ENCODE data around the gene FAM222B.

Gene FAM222B

DNA sequence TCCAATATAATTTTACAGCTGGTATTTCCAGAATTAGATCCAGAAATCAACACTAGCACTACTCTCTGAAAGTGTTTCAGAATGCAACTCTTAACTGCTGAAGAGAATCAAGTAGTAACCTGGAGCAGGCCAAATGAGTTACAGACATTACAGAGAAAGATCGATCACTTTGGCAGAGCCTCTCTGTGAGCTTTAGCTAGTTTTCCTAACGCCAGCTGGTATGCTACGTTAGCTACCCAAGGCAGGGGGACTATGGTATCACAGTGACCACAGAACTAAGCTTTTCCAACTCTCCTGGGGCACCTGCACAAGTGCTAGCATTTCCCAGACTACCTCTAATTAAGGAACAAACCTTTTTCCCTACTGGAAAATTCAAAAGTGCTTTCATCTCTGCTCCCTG lies 68.4 kb downstream of the FAM222B start:
- CTCF ChIA-PET, result interaction anchor here (0.6 to 7.1 kb wide), 15 partner anchors 11 to 518 kb away, joined by 3 to 98 read pairs (median 5); partner anchors contain the start of genes DHRS13, FLOT2 and TLCD1
- TF ChIP-seq SALL2 (tag by site-specific recombination; IDR thresholded peaks at IDR 0.05; ENCODE audit: borderline replicate concordance), result no peak
- peak; percentile 65; the same call in 1 of the 2 replicates for TF ChIP-seq MZF1 (tag by site-specific recombination; IDR thresholded peaks at IDR 0.05; ENCODE audit: borderline replicate concordance)
- no peak for TF ChIP-seq ZNF175 (tag by site-specific recombination; IDR thresholded peaks at IDR 0.05)
- no peak for TF ChIP-seq ZNF585B (tag by site-specific recombination; IDR thresholded peaks at IDR 0.05)
- TF ChIP-seq ZNF580 (tag by site-specific recombination; IDR thresholded peaks at IDR 0.05), result no peak
- no peak for TF ChIP-seq HOXD13 (CRISPR knock-in tag; IDR thresholded peaks at IDR 0.05; ENCODE audit: borderline replicate concordance)
- TF ChIP-seq ZNF677 (tag by site-specific recombination; IDR thresholded peaks at IDR 0.05), result no peak
- TF ChIP-seq, protein P1, sequence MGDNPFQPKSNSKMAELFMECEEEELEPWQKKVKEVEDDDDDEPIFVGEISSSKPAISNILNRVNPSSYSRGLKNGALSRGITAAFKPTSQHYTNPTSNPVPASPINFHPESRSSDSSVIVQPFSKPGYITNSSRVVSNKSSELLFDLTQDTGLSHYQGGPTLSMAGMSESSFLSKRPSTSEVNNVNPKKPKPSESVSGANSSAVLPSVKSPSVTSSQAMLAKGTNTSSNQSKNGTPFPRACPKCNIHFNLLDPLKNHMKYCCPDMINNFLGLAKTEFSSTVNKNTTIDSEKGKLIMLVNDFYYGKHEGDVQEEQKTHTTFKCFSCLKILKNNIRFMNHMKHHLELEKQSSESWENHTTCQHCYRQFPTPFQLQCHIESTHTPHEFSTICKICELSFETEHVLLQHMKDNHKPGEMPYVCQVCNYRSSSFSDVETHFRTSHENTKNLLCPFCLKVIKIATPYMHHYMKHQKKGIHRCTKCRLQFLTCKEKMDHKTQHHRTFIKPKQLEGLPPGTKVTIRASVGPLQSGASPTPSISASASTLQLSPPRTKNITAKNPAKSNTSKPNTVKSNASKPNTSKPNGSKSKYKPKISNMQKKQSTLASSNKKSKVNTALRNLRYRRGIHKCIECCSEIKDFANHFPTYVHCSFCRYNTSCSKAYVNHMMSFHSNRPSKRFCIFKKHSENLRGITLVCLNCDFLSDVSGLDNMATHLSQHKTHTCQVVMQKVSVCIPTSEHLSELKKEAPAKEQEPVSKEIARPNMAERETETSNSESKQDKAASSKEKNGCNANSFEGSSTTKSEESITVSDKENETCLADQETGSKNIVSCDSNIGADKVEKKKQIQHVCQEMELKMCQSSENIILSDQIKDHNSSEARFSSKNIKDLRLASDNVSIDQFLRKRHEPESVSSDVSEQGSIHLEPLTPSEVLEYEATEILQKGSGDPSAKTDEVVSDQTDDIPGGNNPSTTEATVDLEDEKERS (tag by site-specific recombination; IDR thresholded peaks at IDR 0.05), result no peak

GRCh38 chr17:28773736-28774135 lies 68.9 kb downstream of the FAM222B start:
- Histone ChIP-seq H3K4me3 (ENCODE audit: low read depth, low read length) (no peak overlapping the region), H3K27ac (ENCODE audit: extremely low read depth, low read depth, low read length) (no peak overlapping the region), H3K9me3 (ENCODE audit: control insufficient read depth, insufficient read depth, low read depth, low read length) (no peaks in the 10 kb centered on the region), H3K4me1 (ENCODE audit: control insufficient read depth, insufficient read depth, low read length) (0 out of 2 replicates have a peak, but pooled peaks cover 4% of the 10 kb centered on the region), H3K36me3 (ENCODE audit: control insufficient read depth in 2 of 2, insufficient read depth in 1 of 2, low read length in 2 of 2) (no peaks in the 10 kb centered on the region; a peak in 1 of 3 replicates)
- POLR2A ChIA-PET, result interaction anchor here (0.6 to 0.7 kb wide), 3 partner anchors 85 to 511 kb away, joined by 3 to 5 read pairs (median 3); no protein-coding TSS in a partner anchor
- CTCF ChIA-PET, result interaction anchor here (0.6 to 7.1 kb wide), 14 partner anchors 10 to 143 kb away, joined by 3 to 98 read pairs (median 5); partner anchors contain the start of genes DHRS13, FLOT2 and TLCD1
- TF ChIP-seq YY2 (tag by site-specific recombination; IDR thresholded peaks at IDR 0.05), result no peak
- peak; percentile 33; the same call in 1 of the 2 replicates for TF ChIP-seq ZBTB17 (tag by site-specific recombination; IDR thresholded peaks at IDR 0.05)

More for the DNA sequence above, 68.4 kb downstream of the FAM222B start:
- H3K27ac ChIP-seq (ENCODE audit: extremely low read depth, low read depth, low read length), result no peak overlapping the region; the same call in 1 of the 2 replicates
- H3K4me1 ChIP-seq (ENCODE audit: control insufficient read depth, insufficient read depth, low read length), result 0 out of 2 replicates have a peak, but pooled peaks cover 4% of the 10 kb centered on the region
- POLR2A ChIA-PET, result interaction anchor here (0.6 to 0.7 kb wide), 3 partner anchors 19 to 511 kb away, joined by 3 to 4 read pairs (median 3); no protein-coding TSS in a partner anchor
- H3K4me3 ChIP-seq (ENCODE audit: low read depth, low read length), result no peak overlapping the region
- no peaks in the 10 kb centered on the region for H3K9me3 ChIP-seq (ENCODE audit: control insufficient read depth, insufficient read depth, low read depth, low read length)
- H3K36me3 ChIP-seq (ENCODE audit: control insufficient read depth in 2 of 2, insufficient read depth in 1 of 2, low read length in 2 of 2), result no peaks in the 10 kb centered on the region; a peak in 1 of 3 replicates

DNA sequence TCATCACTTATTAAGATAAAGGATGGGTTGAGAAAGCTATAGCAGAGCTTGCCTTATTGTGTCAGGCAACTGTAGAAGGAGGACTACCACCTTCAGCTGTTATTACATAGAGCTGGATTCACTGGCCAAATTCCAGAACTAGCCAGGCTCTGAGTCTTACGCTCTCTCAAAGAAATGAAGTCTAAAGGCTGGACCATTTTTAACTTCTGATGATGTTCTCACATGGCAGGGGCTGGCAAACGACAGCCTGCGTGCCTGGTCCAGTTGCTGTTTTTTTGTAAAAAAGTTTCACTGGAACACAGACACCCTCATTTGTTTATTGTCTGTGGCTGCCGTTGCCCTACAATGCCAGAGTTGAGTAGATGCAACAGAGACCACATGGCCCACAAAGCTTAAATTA lies 77.6 kb downstream of the FAM222B start:
- CTCF ChIA-PET, result interaction anchor here (0.6 to 7.6 kb wide), 26 partner anchors 9 to 352 kb away, joined by 3 to 175 read pairs (median 14); partner anchors contain the start of genes DHRS13, FAM222B, FLOT2 and NEK8
- Histone ChIP-seq H3K27ac (ENCODE audit: extremely low read depth, low read depth, low read length) (no peak overlapping the region), H3K36me3 (ENCODE audit: control insufficient read depth in 2 of 2, insufficient read depth in 1 of 2, low read length in 2 of 2) (peaks cover 17 to 44% of the 10 kb centered on the region in 2 experiments), H3K4me1 (ENCODE audit: control insufficient read depth, insufficient read depth, low read length) (no peaks in the 10 kb centered on the region; the same call in 1 of the 2 replicates), H3K9me3 (ENCODE audit: control insufficient read depth, insufficient read depth, low read depth, low read length) (no peaks in the 10 kb centered on the region), H3K4me3 (ENCODE audit: low read depth, low read length) (no peak overlapping the region)
- POLR2A ChIA-PET, result interaction anchor here (1.5 to 2.2 kb wide), 3 partner anchors 38 to 77 kb away, joined by 4 to 21 read pairs (median 21); partner anchors contain the start of genes FAM222B, NEK8 and TLCD1
- TF ChIP-seq KLF9 (tag by site-specific recombination; IDR thresholded peaks at IDR 0.05; ENCODE audit: low read depth) (no peak), ZNF175 (tag by site-specific recombination; IDR thresholded peaks at IDR 0.05) (no peak), ZNF2 (tag by site-specific recombination; IDR thresholded peaks at IDR 0.05) (no peak), ZNF169 (tag by site-specific recombination; IDR thresholded peaks at IDR 0.05) (no peak), ZFP41 (tag by site-specific recombination; IDR thresholded peaks at IDR 0.05; ENCODE audit: borderline replicate concordance) (no peak), ZNF433 (tag by site-specific recombination; IDR thresholded peaks at IDR 0.05; ENCODE audit: low read depth) (no peak), ZNF560 (tag by site-specific recombination; IDR thresholded peaks at IDR 0.05; ENCODE audit: borderline replicate concordance) (no peak), MYNN (tag by site-specific recombination; IDR thresholded peaks at IDR 0.05; ENCODE audit: borderline replicate concordance) (no peak), WT1 (tag by site-specific recombination; IDR thresholded peaks at IDR 0.05) (no peak), ZNF449 (tag by site-specific recombination; IDR thresholded peaks at IDR 0.05) (no peak), ZNF623 (tag by site-specific recombination; IDR thresholded peaks at IDR 0.05) (no peak), ZNF777 (tag by site-specific recombination; IDR thresholded peaks at IDR 0.05; ENCODE audit: borderline replicate concordance) (no peak), ZNF645 (tag by site-specific recombination; IDR thresholded peaks at IDR 0.05) (no peak)
- TF ChIP-seq, protein P2, sequence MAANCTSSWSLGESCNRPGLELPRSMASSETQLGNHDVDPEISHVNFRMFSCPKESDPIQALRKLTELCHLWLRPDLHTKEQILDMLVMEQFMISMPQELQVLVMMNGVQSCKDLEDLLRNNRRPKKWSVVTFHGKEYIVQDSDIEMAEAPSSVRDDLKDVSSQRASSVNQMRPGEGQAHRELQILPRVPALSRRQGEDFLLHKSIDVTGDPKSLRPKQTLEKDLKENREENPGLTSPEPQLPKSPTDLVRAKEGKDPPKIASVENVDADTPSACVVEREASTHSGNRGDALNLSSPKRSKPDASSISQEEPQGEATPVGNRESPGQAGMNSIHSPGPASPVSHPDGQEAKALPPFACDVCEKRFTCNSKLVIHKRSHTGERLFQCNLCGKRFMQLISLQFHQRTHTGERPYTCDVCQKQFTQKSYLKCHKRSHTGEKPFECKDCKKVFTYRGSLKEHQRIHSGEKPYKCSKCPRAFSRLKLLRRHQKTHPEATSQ (tag by site-specific recombination; IDR thresholded peaks at IDR 0.05), result no peak

Measured in HEK293 (cell line).